Measurements from ENCODE around the gene SLC9A9.

The SLC9A9 gene

DNA sequence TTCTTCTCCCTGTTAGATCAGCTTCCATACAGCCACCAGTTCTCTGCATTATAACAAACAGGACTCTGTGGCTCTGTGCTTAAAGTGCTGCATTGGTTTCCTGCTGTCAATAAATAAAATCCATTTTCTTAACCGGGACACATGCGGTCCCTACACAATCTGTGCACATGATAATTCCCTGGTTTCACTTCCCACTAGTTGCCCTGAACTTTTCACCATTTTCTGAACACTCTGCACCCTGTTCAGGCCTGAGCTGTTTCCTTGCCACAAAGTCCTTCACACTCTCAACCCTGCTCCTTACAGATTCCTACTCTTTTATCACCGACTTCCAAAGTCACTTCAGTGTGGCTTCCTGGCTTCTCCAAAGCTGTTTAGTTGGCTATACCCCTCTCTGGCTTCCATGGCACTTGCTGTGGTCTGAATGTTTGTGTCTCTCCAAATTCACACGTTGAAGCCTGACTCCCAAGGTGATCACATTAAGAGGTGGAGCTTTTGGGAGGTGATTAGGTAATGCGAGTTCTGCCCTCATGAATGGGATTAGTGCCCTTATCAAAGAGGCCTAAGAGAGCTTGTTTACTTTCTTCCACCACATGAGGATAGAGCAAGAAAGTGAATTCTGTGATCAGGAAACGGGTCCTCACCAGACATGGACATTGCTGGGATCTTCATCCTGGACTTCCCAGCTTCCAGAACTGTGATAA, 495.3 kb downstream of the SLC9A9 start:
- DNase-seq (ENCODE audit: low spot score) = no peak
- TF ChIP-seq, protein P1, sequence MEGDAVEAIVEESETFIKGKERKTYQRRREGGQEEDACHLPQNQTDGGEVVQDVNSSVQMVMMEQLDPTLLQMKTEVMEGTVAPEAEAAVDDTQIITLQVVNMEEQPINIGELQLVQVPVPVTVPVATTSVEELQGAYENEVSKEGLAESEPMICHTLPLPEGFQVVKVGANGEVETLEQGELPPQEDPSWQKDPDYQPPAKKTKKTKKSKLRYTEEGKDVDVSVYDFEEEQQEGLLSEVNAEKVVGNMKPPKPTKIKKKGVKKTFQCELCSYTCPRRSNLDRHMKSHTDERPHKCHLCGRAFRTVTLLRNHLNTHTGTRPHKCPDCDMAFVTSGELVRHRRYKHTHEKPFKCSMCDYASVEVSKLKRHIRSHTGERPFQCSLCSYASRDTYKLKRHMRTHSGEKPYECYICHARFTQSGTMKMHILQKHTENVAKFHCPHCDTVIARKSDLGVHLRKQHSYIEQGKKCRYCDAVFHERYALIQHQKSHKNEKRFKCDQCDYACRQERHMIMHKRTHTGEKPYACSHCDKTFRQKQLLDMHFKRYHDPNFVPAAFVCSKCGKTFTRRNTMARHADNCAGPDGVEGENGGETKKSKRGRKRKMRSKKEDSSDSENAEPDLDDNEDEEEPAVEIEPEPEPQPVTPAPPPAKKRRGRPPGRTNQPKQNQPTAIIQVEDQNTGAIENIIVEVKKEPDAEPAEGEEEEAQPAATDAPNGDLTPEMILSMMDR (IDR thresholded peaks at IDR 0.05; ENCODE audit: extremely low read depth, missing control alignments) = no peak

- no peak for DNase-seq (ENCODE audit: low spot score)
- TF ChIP-seq, protein P1 (IDR thresholded peaks at IDR 0.05; ENCODE audit: extremely low read depth, missing control alignments) = no peak
Observed at GRCh38 chr3:143351895-143352608, 496.2 kb downstream of the SLC9A9 start.

DNA sequence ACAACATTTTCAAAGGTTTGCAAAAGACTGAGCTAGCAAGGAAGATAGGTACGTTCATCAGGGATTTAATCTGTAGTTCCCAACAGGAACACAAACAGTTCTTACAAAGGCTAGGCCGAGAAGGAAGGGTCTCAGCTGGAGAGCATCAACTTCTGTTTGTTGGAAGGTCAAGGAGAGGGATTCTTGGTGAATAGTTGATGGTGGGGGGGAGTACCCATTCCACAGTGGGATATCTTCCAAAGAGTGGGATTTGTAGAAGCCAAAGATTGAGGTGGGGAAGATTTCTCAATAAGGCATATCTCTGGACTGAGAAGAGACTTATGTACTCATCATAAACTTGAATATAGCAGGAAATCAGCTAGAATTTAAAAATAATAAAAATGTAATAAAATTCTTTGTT, 496.9 kb downstream of the SLC9A9 start:
- TF ChIP-seq, protein P1 (IDR thresholded peaks at IDR 0.05; ENCODE audit: extremely low read depth, missing control alignments) = no peak
- DNase-seq (ENCODE audit: low spot score) = no peak

DNA sequence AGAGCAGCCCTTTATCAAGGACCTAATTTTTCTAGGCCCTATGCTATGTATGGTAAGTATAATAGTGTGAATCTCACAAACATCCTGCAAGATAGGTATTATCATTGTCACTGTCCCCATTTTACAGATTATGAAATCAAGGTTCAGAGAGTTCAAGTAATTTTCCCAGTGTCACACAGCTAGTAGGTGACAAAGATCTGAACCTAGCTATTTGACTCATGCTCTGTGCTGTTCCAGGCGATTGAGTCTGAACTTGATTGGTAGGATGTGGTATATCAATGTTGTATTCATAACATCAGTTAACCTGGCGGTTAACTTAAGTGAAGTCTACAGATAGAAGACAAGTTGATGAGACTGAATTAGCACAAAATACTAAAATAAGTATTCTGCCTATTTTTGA, 498.8 kb downstream of the SLC9A9 start:
- DNase-seq (ENCODE audit: low spot score) = no peak
- TF ChIP-seq, protein P1 (IDR thresholded peaks at IDR 0.05; ENCODE audit: extremely low read depth, missing control alignments) = no peak

- TF ChIP-seq, protein P1 (IDR thresholded peaks at IDR 0.05; ENCODE audit: extremely low read depth, missing control alignments) = no peak
- DNase-seq (ENCODE audit: low spot score) = peak; percentile 39
Observed at GRCh38 chr3:143348486-143349327, 499.6 kb downstream of the SLC9A9 start.

GRCh38 chr3:143344516-143345165, 503.6 kb downstream of the SLC9A9 start:
- TF ChIP-seq, protein P1 (IDR thresholded peaks at IDR 0.05; ENCODE audit: extremely low read depth, missing control alignments) = no peak
- DNase-seq (ENCODE audit: low spot score) = no peak

All from GM20000 (cell line).